LNCAP (cell line): ENCODE measurements around the gene CYP17A1.

Experiments
- CTCF ChIP-seq: fragments of 450-650 bp; IDR thresholded peaks from 2 replicates; pipeline ENCODE4 v1.5.1; 2017; ENCODE audit warnings: mild to moderate bottlenecking

CYP17A1 gene

GRCh38 chr10:102814453-102814871, 22.8 kb downstream of the CYP17A1 start:
- no peak for TF ChIP-seq CTCF

DNA sequence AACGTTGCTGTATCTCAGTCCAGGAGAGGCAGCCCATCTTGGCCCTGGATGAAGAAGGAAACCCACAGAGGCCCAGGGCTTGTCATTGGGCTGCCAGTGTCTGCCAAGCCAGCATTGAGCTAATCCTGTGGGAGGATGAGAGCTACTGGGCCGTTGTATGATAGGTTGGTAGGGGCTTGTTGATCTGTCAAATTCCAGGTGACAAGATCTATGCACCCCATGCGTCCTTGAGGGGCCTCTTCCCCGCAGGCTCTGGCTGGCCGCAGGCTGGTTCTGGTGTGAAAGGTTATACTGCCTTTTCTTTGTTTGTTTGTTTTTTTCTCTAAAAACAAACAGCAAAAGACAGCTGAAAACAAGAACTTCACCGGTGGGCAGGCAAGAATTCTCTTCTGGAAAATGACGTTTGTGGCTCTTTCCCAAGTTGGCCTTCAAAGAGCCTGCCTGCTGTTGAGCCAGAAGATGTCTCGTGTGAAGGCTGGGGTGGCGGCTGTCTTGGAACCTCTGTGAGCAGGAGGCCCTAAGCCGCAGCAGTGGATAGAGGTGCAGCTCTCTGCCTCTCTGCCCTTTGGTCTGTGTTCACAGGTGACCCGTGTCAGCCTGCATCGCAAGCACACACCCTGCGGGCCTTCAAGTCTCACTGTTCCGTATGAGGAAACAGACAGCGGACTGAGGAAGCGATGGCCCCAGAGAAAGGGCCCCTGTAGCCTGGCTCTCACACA, 23.3 kb downstream of the CYP17A1 start:
- no peak for TF ChIP-seq CTCF

GRCh38 chr10:102813017-102813541, 24.1 kb downstream of the CYP17A1 start:
- no peak for TF ChIP-seq CTCF

GRCh38 chr10:102812231-102812876, 24.9 kb downstream of the CYP17A1 start:
- TF ChIP-seq CTCF, result no peak

GRCh38 chr10:102811346-102811745, 25.9 kb downstream of the CYP17A1 start:
- no peak for TF ChIP-seq CTCF

DNA sequence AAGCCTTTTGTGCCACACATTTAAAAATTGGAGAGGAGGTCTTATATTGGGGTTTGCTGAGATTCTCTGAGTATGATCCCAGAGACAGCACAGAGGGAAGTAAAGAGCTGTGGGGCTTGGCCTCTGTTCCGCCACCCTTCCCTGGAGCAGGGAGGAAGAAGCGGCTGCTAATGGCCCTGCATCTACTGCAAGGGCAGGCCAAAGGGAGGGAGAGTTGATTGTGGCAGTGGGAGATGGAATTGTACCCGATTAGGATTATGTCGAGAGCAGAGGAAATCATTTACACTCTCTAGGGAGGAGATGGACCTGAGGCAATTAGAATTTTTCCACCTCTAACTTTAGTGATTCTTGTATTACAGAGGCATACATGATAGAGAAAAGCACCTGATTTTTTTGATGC, 28.8 kb downstream of the CYP17A1 start:
- TF ChIP-seq CTCF, result no peak

DNA sequence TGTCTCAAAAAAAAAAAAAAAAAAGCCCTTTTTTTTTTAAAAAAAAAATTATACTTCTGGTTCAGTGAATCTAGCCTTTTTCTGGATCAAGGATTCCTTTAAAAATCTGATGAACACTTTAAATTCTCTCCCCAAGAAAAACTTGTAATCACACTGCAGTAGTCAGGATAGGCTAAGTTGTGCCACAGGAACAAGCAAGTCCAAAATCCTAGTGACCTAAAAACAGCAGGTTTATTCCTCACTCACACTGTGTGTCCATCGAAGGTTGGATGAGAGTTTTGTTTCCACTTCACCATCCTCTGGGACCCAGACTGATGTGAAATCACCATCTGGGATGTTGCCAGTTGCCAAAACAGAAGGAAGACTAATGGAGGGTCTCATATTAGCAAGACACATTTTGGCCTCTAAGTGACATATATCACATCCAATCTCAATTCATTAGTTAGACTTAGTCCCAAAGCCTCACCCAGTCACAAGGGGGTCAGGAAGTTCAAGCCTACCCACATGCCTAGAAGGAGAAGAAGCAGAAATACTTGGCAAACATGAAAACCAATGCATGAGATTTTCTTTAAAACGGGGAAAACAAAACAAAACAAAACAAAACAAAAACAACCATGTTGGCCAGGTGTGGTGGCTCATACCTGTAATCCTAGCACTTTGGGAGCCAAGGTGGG, 32.7 kb downstream of the CYP17A1 start:
- TF ChIP-seq CTCF, result no peak
